A549 (cell line): Measurements from ENCODE around the gene ITPRIP. TPM values are rescaled to one million over a fixed set of nuclear protein-coding genes. Genes with fewer than 3 reads are reported as not detected.

Experiments used
- BHLHE40 ChIP-seq: IDR thresholded peaks from 2 replicates; pipeline ENCODE4 v1.6.1; 2012; ENCODE audit warnings: low read depth, low read length, inconsistent platforms
- CBX8 ChIP-seq: fragments of 200-600 bp; sonication (generic); IDR thresholded peaks from 2 replicates; pipeline ENCODE4 v1.6.1; 2016
- CHD2 ChIP-seq: fragments of 150-350 bp; IDR thresholded peaks from 2 replicates; pipeline ENCODE4 v1.6.1; 2014; ENCODE audit warnings: low read length; ENCODE audit not compliant: partially characterized antibody
- EHF ChIP-seq: fragments of 250-450 bp; sonication (Bioruptor Pico); IDR thresholded peaks from 2 replicates; pipeline ENCODE4 v1.5.0; 2020; ENCODE audit warnings: mild to moderate bottlenecking
- EHMT2 ChIP-seq: fragments of 200-600 bp; sonication (generic); IDR thresholded peaks from 2 replicates; pipeline ENCODE4 v1.6.1; 2016; ENCODE audit warnings: antibody characterized with exemption, low read depth, mild to moderate bottlenecking, moderate library complexity
- FOSB ChIP-seq: fragments of 250-450 bp; sonication (Bioruptor Pico); IDR thresholded peaks from 2 replicates; pipeline ENCODE4 v1.5.0; 2020; ENCODE audit warnings: mild to moderate bottlenecking, moderate library complexity
- FOXS1 ChIP-seq: fragments of 250-450 bp; sonication (Bioruptor Pico); IDR thresholded peaks from 2 replicates; pipeline ENCODE4 v1.5.0; 2020; ENCODE audit warnings: mild to moderate bottlenecking, moderate library complexity
- GATA3 ChIP-seq: IDR thresholded peaks from 2 replicates; pipeline ENCODE4 v1.6.1; 2012; ENCODE audit warnings: borderline replicate concordance
- HOXA7 ChIP-seq: fragments of 250-450 bp; sonication (Bioruptor Pico); IDR thresholded peaks from 2 replicates; pipeline ENCODE4 v1.5.0; 2020; ENCODE audit warnings: mild to moderate bottlenecking, moderate library complexity
- HOXB13 ChIP-seq: fragments of 250-450 bp; sonication (Bioruptor Pico); IDR thresholded peaks from 2 replicates; pipeline ENCODE4 v1.5.0; 2020; ENCODE audit warnings: low read depth, mild to moderate bottlenecking, moderate library complexity
- HOXB5 ChIP-seq: fragments of 250-450 bp; sonication (Bioruptor Pico); IDR thresholded peaks from 2 replicates; pipeline ENCODE4 v1.5.0; 2020; ENCODE audit warnings: mild to moderate bottlenecking, moderate library complexity
- JUNB ChIP-seq: fragments of >200 bp; sonication (Bioruptor Twin); formaldehyde crosslinking; IDR thresholded peaks from 2 replicates; pipeline ENCODE4 v1.6.1; 2016
- KDM1A ChIP-seq: fragments of 200-600 bp; sonication (generic); IDR thresholded peaks from 2 replicates; pipeline ENCODE4 v1.6.1; 2016; ENCODE audit warnings: low read depth, mild to moderate bottlenecking
- NPAS2 ChIP-seq: fragments of 250-450 bp; sonication (Bioruptor Pico); IDR thresholded peaks from 2 replicates; pipeline ENCODE4 v1.8.0; 2022; ENCODE audit warnings: mild to moderate bottlenecking, moderate library complexity, borderline replicate concordance
- NR3C1 ChIP-seq: fragments of >200 bp; sonication (Bioruptor Twin); formaldehyde crosslinking; IDR thresholded peaks from 3 replicates; pipeline ENCODE4 v1.6.1; 2017
- RAD21 ChIP-seq, 2 experiments: fragments of >200 bp in 1 of 2; sonication (Bioruptor Twin) in 1 of 2; formaldehyde crosslinking in 1 of 2; IDR thresholded peaks in 1 of 2; conservative IDR thresholded peaks in 1 of 2; 2 replicates in 1 of 2; 3 replicates in 1 of 2; pipeline ENCODE4 v1.6.1; 2012 to 2018; ENCODE audit warnings: inconsistent platforms in 1 of 2
- RARB ChIP-seq: fragments of 250-450 bp; sonication (Bioruptor Pico); IDR thresholded peaks from 2 replicates; pipeline ENCODE4 v1.8.0; 2021; ENCODE audit warnings: mild to moderate bottlenecking, moderate library complexity
- RFX5 ChIP-seq: fragments of 450-650 bp; IDR thresholded peaks from 2 replicates; pipeline ENCODE4 v1.7.1; 2014; ENCODE audit warnings: antibody characterized with exemption, mild to moderate bottlenecking, moderate library complexity
- SREBF2 ChIP-seq: fragments of 450-650 bp; IDR thresholded peaks from 2 replicates; pipeline ENCODE4 v1.6.1; 2014; ENCODE audit warnings: mild to moderate bottlenecking, moderate library complexity
- ZSCAN20 ChIP-seq: fragments of 250-450 bp; sonication (Bioruptor Pico); IDR thresholded peaks from 2 replicates; pipeline ENCODE4 v1.8.0; 2022; ENCODE audit warnings: mild to moderate bottlenecking, moderate library complexity
- polyA plus RNA-seq, 4 experiments: library from polyadenylated mRNA; depleted of rRNA in 3 of 4; stranded (reverse); fragments of >200 nt; fragmentation: RNase III in 1 of 4; extraction: RNeasy Plus Mini Kit Qiagen cat#74134 plus additional on column Dnase treatment in 1 of 4; gene quantifications; 2 replicates in 3 of 4; 3 replicates in 1 of 4; pipeline ENCODE4 v1.2.3, GENCODE V29; 2011 to 2017
- TF ChIP-seq, protein P1 (sequence below): fragments of 200-600 bp; sonication (generic); IDR thresholded peaks from 2 replicates; pipeline ENCODE4 v1.6.1; 2016; ENCODE audit warnings: antibody characterized with exemption, mild to moderate bottlenecking, moderate library complexity
- TF ChIP-seq, protein P2 (sequence below): fragments of >200 bp; sonication (Bioruptor Twin); formaldehyde crosslinking; IDR thresholded peaks from 3 replicates; pipeline ENCODE4 v1.6.1; 2016
- TF ChIP-seq, protein P3 (sequence below): fragments of >200 bp; sonication (Bioruptor Twin); formaldehyde crosslinking; IDR thresholded peaks from 3 replicates; pipeline ENCODE4 v1.5.1; 2016
- TF ChIP-seq, protein P4 (sequence below): fragments of 150-350 bp; IDR thresholded peaks from 2 replicates; pipeline ENCODE4 v1.6.1; 2014; ENCODE audit warnings: low read depth, mild to moderate bottlenecking, low read length

Gene ITPRIP
- polyA plus RNA-seq, 2 of the 4 experiments (the other 2 are of a cell fraction), result 14.8 to 21.0 TPM

DNA sequence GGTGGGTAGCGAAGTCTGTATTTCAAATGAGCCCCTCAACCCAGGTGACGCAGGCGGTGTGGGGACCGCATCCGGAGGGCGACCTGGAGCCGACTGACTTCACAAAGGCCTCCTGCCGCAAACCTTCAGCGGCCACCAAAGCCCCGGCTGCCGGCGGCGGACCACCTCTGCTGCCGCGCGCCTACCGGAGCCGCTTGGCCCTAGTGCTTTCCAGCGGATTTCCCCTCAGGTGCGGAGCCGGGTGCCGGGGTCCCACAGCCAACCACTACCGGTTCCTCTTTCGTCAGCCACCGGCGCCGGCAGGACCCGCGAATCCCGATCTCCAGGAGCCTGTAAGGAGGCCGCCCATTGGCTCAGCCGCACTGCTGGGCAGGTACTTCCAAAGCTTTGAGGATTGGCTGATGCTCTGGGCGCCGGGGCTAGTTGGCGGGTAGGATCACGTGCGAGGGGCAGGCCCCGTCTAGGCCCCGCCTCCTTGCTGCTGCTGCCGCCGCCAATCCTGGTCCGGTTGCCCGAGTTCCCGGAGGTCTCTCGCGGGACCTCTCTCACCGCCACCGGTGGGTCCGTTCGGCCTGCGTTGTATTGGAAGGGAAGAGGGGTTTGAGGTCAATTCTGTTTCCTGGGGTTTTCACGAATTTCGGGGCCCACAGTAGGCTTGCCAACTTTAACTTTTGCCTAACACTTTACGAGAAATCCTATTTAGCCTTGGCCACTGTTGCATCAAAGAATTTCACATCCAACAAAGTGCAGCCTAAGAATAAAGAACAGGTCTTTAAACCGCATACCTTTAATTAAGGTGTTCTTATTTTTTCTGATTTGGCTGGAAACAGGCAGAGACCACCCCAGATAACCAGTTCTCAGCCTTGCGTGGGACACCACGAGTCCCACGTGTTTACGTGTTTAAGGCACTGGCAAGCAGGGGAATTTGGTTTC, 69.3 kb downstream of the ITPRIP start, which contains the start of gene GSTO2 (continued):
- TF ChIP-seq, protein P1, sequence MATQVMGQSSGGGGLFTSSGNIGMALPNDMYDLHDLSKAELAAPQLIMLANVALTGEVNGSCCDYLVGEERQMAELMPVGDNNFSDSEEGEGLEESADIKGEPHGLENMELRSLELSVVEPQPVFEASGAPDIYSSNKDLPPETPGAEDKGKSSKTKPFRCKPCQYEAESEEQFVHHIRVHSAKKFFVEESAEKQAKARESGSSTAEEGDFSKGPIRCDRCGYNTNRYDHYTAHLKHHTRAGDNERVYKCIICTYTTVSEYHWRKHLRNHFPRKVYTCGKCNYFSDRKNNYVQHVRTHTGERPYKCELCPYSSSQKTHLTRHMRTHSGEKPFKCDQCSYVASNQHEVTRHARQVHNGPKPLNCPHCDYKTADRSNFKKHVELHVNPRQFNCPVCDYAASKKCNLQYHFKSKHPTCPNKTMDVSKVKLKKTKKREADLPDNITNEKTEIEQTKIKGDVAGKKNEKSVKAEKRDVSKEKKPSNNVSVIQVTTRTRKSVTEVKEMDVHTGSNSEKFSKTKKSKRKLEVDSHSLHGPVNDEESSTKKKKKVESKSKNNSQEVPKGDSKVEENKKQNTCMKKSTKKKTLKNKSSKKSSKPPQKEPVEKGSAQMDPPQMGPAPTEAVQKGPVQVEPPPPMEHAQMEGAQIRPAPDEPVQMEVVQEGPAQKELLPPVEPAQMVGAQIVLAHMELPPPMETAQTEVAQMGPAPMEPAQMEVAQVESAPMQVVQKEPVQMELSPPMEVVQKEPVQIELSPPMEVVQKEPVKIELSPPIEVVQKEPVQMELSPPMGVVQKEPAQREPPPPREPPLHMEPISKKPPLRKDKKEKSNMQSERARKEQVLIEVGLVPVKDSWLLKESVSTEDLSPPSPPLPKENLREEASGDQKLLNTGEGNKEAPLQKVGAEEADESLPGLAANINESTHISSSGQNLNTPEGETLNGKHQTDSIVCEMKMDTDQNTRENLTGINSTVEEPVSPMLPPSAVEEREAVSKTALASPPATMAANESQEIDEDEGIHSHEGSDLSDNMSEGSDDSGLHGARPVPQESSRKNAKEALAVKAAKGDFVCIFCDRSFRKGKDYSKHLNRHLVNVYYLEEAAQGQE, result peak; percentile 87
- no peak for TF ChIP-seq EHMT2
- TF ChIP-seq BHLHE40, result peak; percentile 69
- peak; percentile 89 for TF ChIP-seq CHD2
- peak; percentile 5; the same call in 1 of the 2 replicates for TF ChIP-seq GATA3
- TF ChIP-seq, protein P2, sequence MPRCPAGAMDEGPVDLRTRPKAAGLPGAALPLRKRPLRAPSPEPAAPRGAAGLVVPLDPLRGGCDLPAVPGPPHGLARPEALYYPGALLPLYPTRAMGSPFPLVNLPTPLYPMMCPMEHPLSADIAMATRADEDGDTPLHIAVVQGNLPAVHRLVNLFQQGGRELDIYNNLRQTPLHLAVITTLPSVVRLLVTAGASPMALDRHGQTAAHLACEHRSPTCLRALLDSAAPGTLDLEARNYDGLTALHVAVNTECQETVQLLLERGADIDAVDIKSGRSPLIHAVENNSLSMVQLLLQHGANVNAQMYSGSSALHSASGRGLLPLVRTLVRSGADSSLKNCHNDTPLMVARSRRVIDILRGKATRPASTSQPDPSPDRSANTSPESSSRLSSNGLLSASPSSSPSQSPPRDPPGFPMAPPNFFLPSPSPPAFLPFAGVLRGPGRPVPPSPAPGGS, result peak; percentile 75
- no peak for TF ChIP-seq FOXS1 (CRISPR knock-in tag)
- peak; percentile 66 for TF ChIP-seq HOXA7 (CRISPR knock-in tag)
- no peak for TF ChIP-seq RAD21 (conservative IDR thresholded peaks at IDR 0.05 in 1 of 2, IDR thresholded peaks at IDR 0.05 in 1 of 2)
- TF ChIP-seq HOXB13 (CRISPR knock-in tag), result 0 out of 2 replicates have a peak, but pooled peaks have one; percentile 28
- TF ChIP-seq RFX5, result peak; percentile 23; the same call in 1 of the 2 replicates
- no peak for TF ChIP-seq ZSCAN20
- TF ChIP-seq NR3C1, result no peak
- no peak for TF ChIP-seq FOSB (CRISPR knock-in tag)
- TF ChIP-seq, protein P3, sequence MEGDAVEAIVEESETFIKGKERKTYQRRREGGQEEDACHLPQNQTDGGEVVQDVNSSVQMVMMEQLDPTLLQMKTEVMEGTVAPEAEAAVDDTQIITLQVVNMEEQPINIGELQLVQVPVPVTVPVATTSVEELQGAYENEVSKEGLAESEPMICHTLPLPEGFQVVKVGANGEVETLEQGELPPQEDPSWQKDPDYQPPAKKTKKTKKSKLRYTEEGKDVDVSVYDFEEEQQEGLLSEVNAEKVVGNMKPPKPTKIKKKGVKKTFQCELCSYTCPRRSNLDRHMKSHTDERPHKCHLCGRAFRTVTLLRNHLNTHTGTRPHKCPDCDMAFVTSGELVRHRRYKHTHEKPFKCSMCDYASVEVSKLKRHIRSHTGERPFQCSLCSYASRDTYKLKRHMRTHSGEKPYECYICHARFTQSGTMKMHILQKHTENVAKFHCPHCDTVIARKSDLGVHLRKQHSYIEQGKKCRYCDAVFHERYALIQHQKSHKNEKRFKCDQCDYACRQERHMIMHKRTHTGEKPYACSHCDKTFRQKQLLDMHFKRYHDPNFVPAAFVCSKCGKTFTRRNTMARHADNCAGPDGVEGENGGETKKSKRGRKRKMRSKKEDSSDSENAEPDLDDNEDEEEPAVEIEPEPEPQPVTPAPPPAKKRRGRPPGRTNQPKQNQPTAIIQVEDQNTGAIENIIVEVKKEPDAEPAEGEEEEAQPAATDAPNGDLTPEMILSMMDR, result no peak
- no peak for TF ChIP-seq RARB (CRISPR knock-in tag)
- TF ChIP-seq, protein P4, sequence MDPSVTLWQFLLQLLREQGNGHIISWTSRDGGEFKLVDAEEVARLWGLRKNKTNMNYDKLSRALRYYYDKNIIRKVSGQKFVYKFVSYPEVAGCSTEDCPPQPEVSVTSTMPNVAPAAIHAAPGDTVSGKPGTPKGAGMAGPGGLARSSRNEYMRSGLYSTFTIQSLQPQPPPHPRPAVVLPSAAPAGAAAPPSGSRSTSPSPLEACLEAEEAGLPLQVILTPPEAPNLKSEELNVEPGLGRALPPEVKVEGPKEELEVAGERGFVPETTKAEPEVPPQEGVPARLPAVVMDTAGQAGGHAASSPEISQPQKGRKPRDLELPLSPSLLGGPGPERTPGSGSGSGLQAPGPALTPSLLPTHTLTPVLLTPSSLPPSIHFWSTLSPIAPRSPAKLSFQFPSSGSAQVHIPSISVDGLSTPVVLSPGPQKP, result no peak
- TF ChIP-seq JUNB, result no peak
- peak; percentile 42; the same call in 1 of the 2 replicates for TF ChIP-seq HOXB5 (CRISPR knock-in tag)
- TF ChIP-seq SREBF2, result no peak
- TF ChIP-seq KDM1A, result no peak
- TF ChIP-seq CBX8, result no peak
- TF ChIP-seq NPAS2 (CRISPR knock-in tag), result no peak
- TF ChIP-seq EHF, result no peak
